Mesenchymal stem cell (in vitro differentiated cells and primary cell): ENCODE measurements around the gene NXPH2.
A peak's percentile ranks its signal among the peaks of the same experiment; 100 is the strongest.

Experiments used
- DNase-seq: peaks from one replicate; pipeline ENCODE4 v3.0.0-alpha.2; 2013
- H2AFZ ChIP-seq: one replicate; pipeline ENCODE4 v1.6.1; 2013; ENCODE audit warnings: low read depth, mild to moderate bottlenecking, control low read depth, inconsistent platforms, low read length, moderate library complexity
- H2AK5ac ChIP-seq: 2 replicates; pipeline ENCODE4 v1.6.1; 2013; ENCODE audit warnings: low read length, moderate library complexity, mild to moderate bottlenecking, inconsistent platforms; ENCODE audit not compliant: severe bottlenecking
- H2BK120ac ChIP-seq: one replicate; pipeline ENCODE4 v1.6.1; 2013; ENCODE audit warnings: low read depth, mild to moderate bottlenecking, inconsistent platforms, low read length, moderate library complexity
- H2BK12ac ChIP-seq, 2 experiments: one replicate each; pipeline ENCODE4 v1.6.1; 2013; ENCODE audit warnings: inconsistent platforms in 2 of 2, low read length in 2 of 2, mild to moderate bottlenecking in 2 of 2, moderate library complexity in 2 of 2, control low read depth in 1 of 2
- H2BK15ac ChIP-seq: one replicate; pipeline ENCODE4 v1.6.1; 2013; ENCODE audit warnings: mild to moderate bottlenecking, low read depth, inconsistent platforms; ENCODE audit not compliant: poor library complexity, severe bottlenecking
- H2BK5ac ChIP-seq: 2 replicates; pipeline ENCODE4 v1.6.1; 2013; ENCODE audit warnings: low read depth, mild to moderate bottlenecking, low read length, control low read depth, inconsistent platforms; ENCODE audit not compliant: poor library complexity, severe bottlenecking
- H3K14ac ChIP-seq, 2 experiments: one replicate each; pipeline ENCODE4 v1.6.1; 2013; ENCODE audit warnings: inconsistent platforms in 2 of 2, low read length in 2 of 2, control low read depth in 1 of 2, mild to moderate bottlenecking in 1 of 2, moderate library complexity in 1 of 2
- H3K18ac ChIP-seq, 2 experiments: one replicate each; pipeline ENCODE4 v1.6.1; 2013; ENCODE audit warnings: inconsistent platforms in 2 of 2, low read length in 2 of 2, control low read depth in 1 of 2, low read depth in 1 of 2, mild to moderate bottlenecking in 1 of 2
- H3K23ac ChIP-seq, 2 experiments: one replicate each; pipeline ENCODE4 v1.6.1; 2013; ENCODE audit warnings: inconsistent platforms in 2 of 2, low read length in 2 of 2, mild to moderate bottlenecking in 2 of 2, moderate library complexity in 2 of 2, control low read depth in 1 of 2
- H3K27ac ChIP-seq: 2 replicates; pipeline ENCODE4 v1.5.1; 2013; ENCODE audit warnings: mild to moderate bottlenecking, moderate library complexity, low read length, control low read depth, inconsistent platforms; ENCODE audit not compliant: poor library complexity, severe bottlenecking
- H3K27me3 ChIP-seq, 2 experiments: 2 replicates each; pipeline versions ENCODE4 v1.6.1 to v1.7.0; 2013; ENCODE audit warnings: low read length in 2 of 2, mild to moderate bottlenecking in 2 of 2, moderate library complexity in 2 of 2, control low read depth in 1 of 2, inconsistent platforms in 1 of 2; ENCODE audit not compliant: control insufficient read depth in 1 of 2, insufficient read depth in 1 of 2
- H3K36me3 ChIP-seq, 2 experiments: 2 replicates each; pipeline versions ENCODE4 v1.6.1 to v1.7.0; 2013; ENCODE audit warnings: low read length in 2 of 2, control low read depth in 1 of 2, inconsistent platforms in 1 of 2, low read depth in 1 of 2, mild to moderate bottlenecking in 1 of 2; ENCODE audit not compliant: insufficient read depth in 2 of 2, control insufficient read depth in 1 of 2
- H3K4ac ChIP-seq, 2 experiments: one replicate each; pipeline ENCODE4 v1.6.1; 2013; ENCODE audit warnings: inconsistent platforms in 2 of 2, low read length in 2 of 2, mild to moderate bottlenecking in 2 of 2, moderate library complexity in 2 of 2, control low read depth in 1 of 2, low read depth in 1 of 2
- H3K4me1 ChIP-seq: 2 replicates; pipeline ENCODE4 v1.6.1; 2013; ENCODE audit warnings: low read depth, low read length, control low read depth; ENCODE audit not compliant: control insufficient read depth, insufficient read depth
- H3K4me2 ChIP-seq: 2 replicates; pipeline ENCODE4 v1.6.1; 2013; ENCODE audit warnings: low read length, mild to moderate bottlenecking, inconsistent platforms; ENCODE audit not compliant: poor library complexity, severe bottlenecking
- H3K4me3 ChIP-seq, 2 experiments: 2 replicates each; pipeline versions ENCODE4 v1.5.1 to v1.7.0; 2013; ENCODE audit warnings: low read length in 2 of 2, mild to moderate bottlenecking in 2 of 2, control low read depth in 1 of 2, low read depth in 1 of 2; ENCODE audit not compliant: insufficient read depth in 1 of 2
- H3K79me1 ChIP-seq: replicated peaks from 2 replicates; pipeline ENCODE4 v1.6.1; 2013; ENCODE audit warnings: mild to moderate bottlenecking, control low read depth, low read length, inconsistent platforms; ENCODE audit not compliant: poor library complexity, severe bottlenecking
- H3K9ac ChIP-seq: 2 replicates; pipeline ENCODE4 v1.7.0; 2013; ENCODE audit warnings: mild to moderate bottlenecking, low read length, moderate library complexity
- H3K9me3 ChIP-seq: 2 replicates; pipeline ENCODE4 v1.7.0; 2013; ENCODE audit warnings: mild to moderate bottlenecking, low read length; ENCODE audit not compliant: control insufficient read depth
- H4K8ac ChIP-seq: one replicate; pipeline ENCODE4 v1.6.1; 2013; ENCODE audit warnings: inconsistent platforms, mild to moderate bottlenecking, low read length, moderate library complexity
- H4K91ac ChIP-seq: one replicate; pipeline ENCODE4 v1.6.1; 2013; ENCODE audit warnings: mild to moderate bottlenecking, low read length, inconsistent platforms
- whole genome bisulfite sequencing: methylation state at CpG from one replicate; pipeline ENCODE4 v1.1.7; 2013; ENCODE audit warnings: mixed read lengths; 5-methylcytosine and 5-hydroxymethylcytosine counted together

NXPH2 gene

GRCh38 chr2:138794724-138795123 is 14.5 kb upstream of the NXPH2 start:
- Histone ChIP-seq H2BK12ac (no peak overlapping the region), H3K4ac (no peak overlapping the region), H3K4me2 (no peak overlapping the region), H2AK5ac (no peak overlapping the region), H3K36me3 (no peaks in the 10 kb centered on the region), H2AFZ (no peak overlapping the region), H3K9ac (no peak overlapping the region), H3K14ac (peak overlapping the region in 1 of 2 experiments; percentile 48), H3K27me3 (peaks cover 3 to 14% of the 10 kb centered on the region in 2 experiments), H4K8ac (no peak overlapping the region), H3K4me1 (peaks cover 7% of the 10 kb centered on the region), H4K91ac (no peak overlapping the region), H3K23ac (no peak overlapping the region), H2BK120ac (no peak overlapping the region), H3K9me3 (peaks cover 5% of the 10 kb centered on the region), H2BK5ac (no peak overlapping the region), H2BK15ac (no peak overlapping the region), H3K79me1 (no peaks in the 10 kb centered on the region), H3K27ac (no peak overlapping the region), H3K4me3 (no peak overlapping the region), H3K18ac (no peak overlapping the region)
- no peak for DNase-seq
- 70% methylated on average over 2 of the region's 2 CpGs for WGBS

- no peak overlapping the region for H2AK5ac ChIP-seq
- no peaks in the 10 kb centered on the region for H3K36me3 ChIP-seq
- no peak overlapping the region for H3K4ac ChIP-seq
- H3K9ac ChIP-seq, result no peak overlapping the region
- H3K23ac ChIP-seq, result no peak overlapping the region
- H3K18ac ChIP-seq, result no peak overlapping the region
- no peak overlapping the region for H3K4me3 ChIP-seq
- no peak overlapping the region for H3K14ac ChIP-seq
- no peaks in the 10 kb centered on the region for H3K4me1 ChIP-seq
- no peaks in the 10 kb centered on the region for H3K79me1 ChIP-seq
- no peaks in the 10 kb centered on the region for H3K9me3 ChIP-seq
- no peak overlapping the region for H3K4me2 ChIP-seq
- H2BK120ac ChIP-seq, result no peak overlapping the region
- peaks cover 9 to 14% of the 10 kb centered on the region in 2 experiments for H3K27me3 ChIP-seq
- H2BK15ac ChIP-seq, result no peak overlapping the region
- no peak overlapping the region for H4K91ac ChIP-seq
- no peak overlapping the region for H3K27ac ChIP-seq
- H4K8ac ChIP-seq, result no peak overlapping the region
- no peak overlapping the region for H2BK12ac ChIP-seq
- peak; percentile 47 for DNase-seq
- no peak overlapping the region for H2BK5ac ChIP-seq
- no peak overlapping the region for H2AFZ ChIP-seq
- WGBS, result 0% methylated on average over 1 of the region's 2 CpGs
Measured at GRCh38 chr2:138787053-138787666, 7.0 kb upstream of the NXPH2 start.

GRCh38 chr2:138782383-138782782 is 2.2 kb upstream of the NXPH2 start:
- WGBS, result 85% methylated on average over 5 of the region's 5 CpGs
- Histone ChIP-seq H3K36me3 (no peaks in the 10 kb centered on the region), H3K9ac (no peak overlapping the region), H3K14ac (no peak overlapping the region), H2BK5ac (no peak overlapping the region), H2BK12ac (no peak overlapping the region), H2BK15ac (no peak overlapping the region), H3K18ac (no peak overlapping the region), H3K4ac (no peak overlapping the region), H3K27me3 (peaks cover 43 to 48% of the 10 kb centered on the region in 2 experiments), H3K27ac (no peak overlapping the region), H3K4me3 (no peak overlapping the region), H3K23ac (no peak overlapping the region), H3K4me2 (no peak overlapping the region), H4K91ac (no peak overlapping the region), H3K79me1 (no peaks in the 10 kb centered on the region), H2BK120ac (no peak overlapping the region), H4K8ac (no peak overlapping the region), H3K4me1 (peaks cover 18% of the 10 kb centered on the region), H2AFZ (no peak overlapping the region), H3K9me3 (no peaks in the 10 kb centered on the region), H2AK5ac (no peak overlapping the region)
- no peak for DNase-seq

GRCh38 chr2:138780908-138781307 is 718 bp upstream of the NXPH2 start:
- Histone ChIP-seq H3K9ac (no peak overlapping the region), H3K4me2 (peak overlapping the region; percentile 97), H3K79me1 (no peaks in the 10 kb centered on the region), H3K4ac (no peak overlapping the region), H3K9me3 (no peaks in the 10 kb centered on the region), H2AFZ (no peak overlapping the region), H3K4me3 (no peak overlapping the region), H4K8ac (no peak overlapping the region), H3K14ac (no peak overlapping the region), H3K27me3 (peaks cover 43 to 48% of the 10 kb centered on the region in 2 experiments), H2BK12ac (no peak overlapping the region), H3K4me1 (peaks cover 18% of the 10 kb centered on the region), H3K27ac (no peak overlapping the region), H3K36me3 (no peaks in the 10 kb centered on the region), H2BK15ac (no peak overlapping the region), H2BK120ac (no peak overlapping the region), H3K18ac (peak overlapping the region in 1 of 2 experiments; percentile 8), H2AK5ac (no peak overlapping the region), H2BK5ac (no peak overlapping the region), H3K23ac (no peak overlapping the region), H4K91ac (no peak overlapping the region)
- WGBS, result 14% methylated on average over 19 of the region's 19 CpGs
- no peak for DNase-seq
